Kasumi-1 (cell line): ENCODE results near the gene AKAP13.

Source experiments
- DNase-seq, 2 experiments: peaks; one replicate each; lab custom pipeline; 2025; lab: John Stamatoyannopoulos, UW

AKAP13 gene

GRCh38 chr15:85766001-85766831, 385.8 kb downstream of the AKAP13 start:
- no peak for DNase-seq

GRCh38 chr15:85767785-85768529, 387.6 kb downstream of the AKAP13 start:
- DNase-seq, result no peak

DNA sequence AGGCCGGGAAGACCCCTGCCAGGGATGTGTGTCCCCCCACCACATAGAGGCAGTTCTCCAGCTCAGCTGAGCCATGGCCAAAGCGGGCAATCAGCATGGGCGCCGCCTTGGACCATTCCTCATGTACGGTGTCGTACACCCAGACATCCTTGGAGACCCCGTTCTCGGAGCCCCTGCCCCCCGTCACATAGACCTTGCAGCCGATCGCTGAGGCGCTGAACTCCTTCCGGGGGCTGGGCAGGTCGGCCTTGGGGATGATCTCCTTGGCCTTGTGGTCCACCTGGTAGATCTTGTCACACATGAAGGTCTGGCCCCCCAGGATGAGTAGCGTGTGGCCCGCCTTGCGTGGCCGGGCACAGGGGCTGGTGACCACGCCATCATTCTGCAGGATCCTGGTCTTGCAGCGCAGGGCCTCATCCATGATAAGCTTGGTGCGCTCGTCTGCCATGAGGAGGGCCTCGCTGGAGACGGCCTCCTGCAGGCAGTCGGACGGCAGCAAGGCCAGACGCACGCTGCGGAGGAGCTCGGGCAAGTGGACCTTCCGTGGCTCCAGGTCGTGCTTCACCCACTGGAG, 388.3 kb downstream of the AKAP13 start:
- no peak for DNase-seq

DNA sequence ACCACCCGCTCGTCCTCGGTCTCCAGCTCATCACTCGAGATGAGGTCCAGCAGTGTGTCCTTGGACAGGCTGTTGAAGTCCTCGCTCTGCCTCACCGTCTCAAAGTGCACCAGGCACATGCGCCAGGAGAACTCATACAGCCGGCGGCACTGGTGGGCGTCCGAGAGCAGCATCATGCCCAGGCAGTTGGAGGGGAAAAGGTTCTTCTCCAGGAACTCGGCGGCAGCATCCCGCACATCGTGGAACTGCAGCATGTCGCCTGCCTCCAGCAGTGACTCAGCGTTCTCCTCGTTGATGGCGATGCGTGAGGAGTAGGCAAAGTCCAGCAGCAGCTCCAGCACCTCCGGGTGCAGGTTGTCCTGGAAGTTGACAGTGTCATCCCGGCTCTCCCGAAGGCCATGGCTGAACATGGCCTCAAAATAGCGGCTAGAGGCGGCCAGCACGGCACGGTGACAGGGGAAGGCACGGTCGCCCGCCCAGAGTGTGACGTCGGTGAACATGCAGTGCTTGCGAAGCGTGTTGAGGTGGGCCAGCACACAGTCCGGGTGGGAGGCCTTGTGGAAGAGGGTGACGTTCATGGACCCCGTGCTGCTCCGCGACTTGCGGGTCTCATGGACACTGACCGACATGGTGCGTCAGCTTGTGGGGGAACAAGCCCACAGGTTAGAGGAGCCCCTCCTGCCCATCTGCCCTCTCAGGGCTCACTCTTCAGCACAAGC, 388.9 kb downstream of the AKAP13 start:
- no peak for DNase-seq

DNA sequence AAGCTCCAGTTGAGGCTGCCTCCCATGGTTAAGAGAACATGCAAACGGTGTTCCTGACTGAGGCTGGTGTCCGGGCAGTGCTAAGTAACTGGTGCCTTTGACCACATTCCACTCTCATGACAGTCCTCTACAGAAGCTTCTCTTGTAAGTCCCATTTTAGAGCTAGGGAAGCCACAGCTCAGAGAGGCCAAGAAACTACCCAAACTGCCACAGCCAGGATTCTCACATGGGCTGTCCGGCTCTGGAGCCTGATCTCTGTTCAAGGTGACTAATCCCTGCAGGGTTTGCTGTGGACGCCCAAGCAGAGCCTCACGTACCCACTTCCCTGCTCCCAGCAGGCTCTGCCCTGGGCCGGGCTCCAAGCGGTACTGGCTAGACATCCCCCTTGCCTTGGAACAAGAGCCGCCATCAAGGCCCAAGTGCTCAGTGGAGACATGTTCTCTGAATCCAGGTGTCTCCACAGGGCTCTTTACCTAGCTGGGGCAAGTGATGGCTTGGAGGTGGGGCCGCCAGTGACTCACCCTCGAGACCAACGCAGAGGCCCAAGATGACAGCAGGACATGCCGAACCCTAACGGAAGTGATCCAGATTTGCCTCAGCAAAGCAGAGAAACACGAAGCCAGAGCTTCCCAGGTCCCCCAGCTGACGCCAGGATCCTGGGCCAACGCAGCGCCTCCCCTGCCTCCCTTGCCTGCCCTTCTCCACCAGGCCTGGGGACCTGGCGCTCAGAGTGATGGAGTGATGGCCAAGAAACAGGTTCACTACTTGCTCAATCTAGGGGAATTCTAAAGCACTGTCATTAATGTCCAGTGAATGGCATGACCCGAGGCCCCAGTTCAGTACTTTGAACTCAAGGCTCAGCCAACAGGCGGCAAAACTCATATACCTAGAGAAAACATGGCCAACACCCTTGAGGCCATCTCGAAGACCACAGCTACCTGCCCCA, 390.0 kb downstream of the AKAP13 start:
- no peak for DNase-seq

DNA sequence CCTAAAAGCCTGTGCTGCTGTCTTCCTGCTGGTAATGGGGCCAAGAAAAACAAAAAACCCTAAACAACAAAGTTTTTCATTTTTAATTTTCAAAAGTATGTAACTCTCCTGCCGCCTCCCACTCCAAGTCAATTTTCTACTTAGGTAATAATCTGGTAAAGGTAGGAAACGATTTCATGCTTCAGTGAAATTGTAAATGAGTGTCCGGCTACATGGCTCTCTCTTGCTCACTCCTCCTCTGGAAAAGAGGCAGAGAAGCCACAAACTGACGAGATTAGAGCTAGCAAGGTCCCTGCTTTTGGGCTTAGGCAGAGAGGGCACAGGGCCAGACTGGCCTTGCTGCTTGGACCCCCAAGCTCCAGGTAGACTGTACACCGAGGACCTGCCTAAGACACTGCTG, 390.9 kb downstream of the AKAP13 start:
- DNase-seq, result no peak

- DNase-seq, result no peak
Measured at GRCh38 chr15:85771781-85772445, 391.5 kb downstream of the AKAP13 start.

GRCh38 chr15:85772668-85773067, 392.3 kb downstream of the AKAP13 start:
- no peak for DNase-seq

DNA sequence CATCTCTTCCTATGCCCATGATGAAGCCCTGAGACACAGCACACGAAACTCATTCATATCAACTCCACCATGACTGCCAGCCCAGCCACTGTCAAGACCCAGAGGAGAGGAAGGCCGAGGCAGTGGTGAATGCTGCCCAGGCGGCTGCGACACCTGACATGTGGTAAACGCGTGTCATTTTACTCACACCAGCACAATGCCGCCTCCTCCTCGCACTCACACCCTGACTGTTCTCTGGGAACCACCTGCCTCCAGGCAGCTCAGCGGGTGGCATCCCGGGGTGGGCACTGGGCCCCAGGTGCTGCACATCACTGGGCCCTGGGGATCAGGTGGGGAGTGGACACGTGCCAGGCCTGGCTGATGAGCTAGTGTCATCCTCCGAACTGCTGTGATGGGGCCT, 392.8 kb downstream of the AKAP13 start:
- DNase-seq, result no peak

DNA sequence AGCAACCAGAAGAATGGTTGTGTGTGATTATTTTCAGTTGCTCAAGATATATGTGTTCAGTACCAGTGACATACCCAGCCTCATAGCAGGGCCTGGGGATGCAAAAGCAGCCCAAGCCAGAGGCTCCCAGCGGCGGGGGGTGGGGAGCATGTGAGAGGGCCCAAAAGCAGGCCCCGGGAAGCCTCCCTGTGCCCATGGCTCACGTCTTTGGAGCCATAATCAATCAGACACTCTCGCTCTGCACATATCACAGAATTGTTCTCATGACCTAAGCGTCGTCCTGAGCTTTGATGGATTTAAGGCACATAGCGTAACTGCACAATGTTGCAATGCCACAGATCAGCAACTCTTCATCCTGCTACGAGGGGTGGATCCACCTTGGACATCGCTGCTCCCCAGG, 393.6 kb downstream of the AKAP13 start:
- no peak for DNase-seq

DNA sequence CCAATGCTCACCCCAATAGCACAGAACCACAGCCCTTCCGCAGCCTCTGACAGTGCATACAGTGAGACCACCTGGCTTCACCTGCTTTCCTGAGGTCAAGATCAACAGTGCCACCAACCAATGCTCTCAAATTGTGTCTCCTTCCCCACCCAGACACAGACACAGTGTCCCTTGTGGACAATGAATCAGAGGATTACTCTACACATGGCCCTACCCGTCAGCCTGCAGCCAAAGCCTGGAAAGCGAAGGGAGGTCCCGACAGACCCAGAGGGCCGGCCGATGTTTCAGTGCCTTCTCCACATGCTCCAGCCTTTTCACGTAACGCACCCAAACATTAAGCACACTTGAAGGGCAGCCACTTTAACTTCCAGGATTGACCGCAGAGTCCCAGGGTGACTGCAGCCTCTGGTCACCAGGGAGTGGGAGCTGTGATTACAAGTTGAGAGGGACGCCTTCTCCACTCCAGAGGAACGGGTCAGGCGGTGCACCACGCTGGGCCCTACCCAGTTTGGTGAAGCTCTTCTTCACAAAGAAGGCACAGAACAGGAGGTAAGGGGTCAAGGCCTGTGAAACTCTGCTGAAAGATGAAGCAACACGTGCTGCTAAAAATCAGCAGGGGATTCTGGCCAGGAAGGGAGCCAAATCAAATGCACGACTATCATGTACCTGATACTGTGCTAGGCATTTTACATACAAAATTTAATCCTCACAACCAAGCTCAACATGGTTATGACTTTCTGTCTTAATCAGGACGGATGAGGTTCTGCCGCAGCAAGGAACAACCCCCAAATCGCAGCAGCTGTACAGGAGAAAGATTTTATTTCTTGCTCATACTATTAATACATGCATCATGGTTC, 397.1 kb downstream of the AKAP13 start:
- no peak for DNase-seq

DNA sequence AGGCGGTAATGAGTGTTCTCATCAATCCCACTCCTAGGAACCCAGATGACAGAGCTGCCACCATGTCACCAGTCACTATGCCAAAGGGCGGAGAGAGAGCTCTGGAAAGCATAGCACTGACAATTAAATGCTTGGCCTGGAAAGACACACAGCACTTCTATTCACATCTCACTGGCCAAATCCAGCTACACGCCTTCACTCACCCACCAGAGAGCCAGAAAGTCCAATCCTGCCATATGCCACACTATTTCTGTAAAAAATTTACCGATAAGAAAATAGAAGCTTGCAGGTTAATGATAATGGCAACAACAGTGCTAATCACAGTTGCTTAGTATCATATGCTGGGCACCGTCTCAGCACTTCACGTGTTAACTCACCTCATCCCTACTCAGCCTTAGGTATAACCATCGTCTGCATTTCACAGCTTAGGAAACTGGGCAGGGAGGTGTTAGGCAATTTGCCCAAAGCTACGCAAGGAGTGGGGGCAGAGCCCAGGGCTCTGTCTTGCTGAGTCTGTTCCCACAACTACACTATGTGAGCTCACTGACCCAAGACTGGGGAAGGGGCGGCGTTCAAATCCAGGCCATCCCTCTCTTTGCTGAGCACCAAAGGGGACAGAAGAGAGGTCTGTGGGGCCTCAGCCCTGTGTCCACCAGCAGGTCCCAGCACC, 397.8 kb downstream of the AKAP13 start:
- DNase-seq, result no peak

- no peak for DNase-seq
Measured at GRCh38 chr15:85779249-85779648, 398.8 kb downstream of the AKAP13 start.

GRCh38 chr15:85780225-85780985, 400.0 kb downstream of the AKAP13 start:
- DNase-seq, result no peak

- DNase-seq, result no peak
Measured at GRCh38 chr15:85781099-85781498, 400.7 kb downstream of the AKAP13 start.

DNA sequence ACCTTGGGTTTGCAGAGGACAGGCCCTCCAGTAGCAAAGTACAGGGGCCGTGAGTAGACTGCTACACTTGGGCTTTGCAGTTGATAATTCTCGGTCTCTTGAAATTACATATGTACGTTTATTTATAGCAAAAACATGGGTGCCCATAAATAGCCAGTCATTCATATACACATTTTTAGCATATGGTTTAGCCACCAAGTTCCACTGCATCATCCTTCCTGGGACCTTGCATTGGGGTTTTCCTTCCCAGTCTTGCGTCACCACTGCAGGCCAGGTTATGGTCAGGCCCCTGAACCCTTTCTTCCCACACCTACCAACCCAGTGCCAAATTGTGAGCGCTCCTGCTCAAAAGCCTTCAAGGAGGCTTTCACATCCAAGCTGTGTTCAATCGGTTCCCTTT, 401.7 kb downstream of the AKAP13 start:
- DNase-seq, result no peak

DNA sequence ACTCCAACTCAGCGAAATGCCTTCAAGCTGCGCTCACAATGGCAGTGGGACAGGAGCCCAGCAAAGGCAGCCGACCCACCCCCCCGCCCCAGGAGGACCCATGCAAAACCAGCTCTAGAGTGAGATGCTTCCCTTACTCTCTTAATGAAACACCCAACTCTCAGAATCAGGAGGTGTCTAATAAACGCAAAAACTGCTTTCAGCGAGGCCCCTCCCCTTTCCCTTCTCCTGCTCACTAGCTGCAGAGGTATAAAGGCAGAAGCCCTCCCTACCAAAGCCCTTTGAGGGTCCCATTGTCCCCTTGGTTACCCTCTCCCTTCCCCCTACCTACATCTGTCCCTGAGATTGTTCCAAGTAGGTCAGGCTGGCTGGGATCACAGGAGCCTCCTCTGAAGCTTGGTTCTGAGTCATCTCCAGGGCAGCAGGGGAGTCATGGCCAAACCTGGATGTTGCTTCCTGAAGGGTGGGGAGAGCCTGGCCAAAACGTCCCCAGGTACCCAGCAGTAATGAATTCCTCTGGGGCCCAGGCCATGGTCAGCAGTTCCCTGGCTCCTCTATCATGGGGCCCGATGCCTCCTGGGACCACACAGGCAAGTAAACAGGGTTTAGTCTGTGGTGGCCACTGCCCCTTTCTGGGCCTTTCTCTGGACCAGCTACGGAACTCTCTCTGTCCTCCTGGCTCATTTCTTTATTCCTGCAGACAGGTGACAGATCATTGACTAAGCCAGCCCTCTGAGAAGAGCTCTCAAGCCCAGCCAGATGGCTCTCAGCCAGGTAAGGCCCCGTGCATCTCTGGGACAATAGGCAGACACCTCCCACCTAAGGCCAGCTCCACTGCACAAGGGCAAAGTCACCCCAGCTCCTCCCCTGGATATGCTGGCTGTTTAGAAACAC, 405.7 kb downstream of the AKAP13 start:
- DNase-seq, result no peak

GRCh38 chr15:85786781-85787114, 406.3 kb downstream of the AKAP13 start:
- no peak for DNase-seq
